WTC11 (cell line): ENCODE measurements around the gene GTF2I. TPM values are rescaled to one million over a fixed set of nuclear protein-coding genes. Genes with fewer than 3 reads are reported as not detected.
"Not testable (repeated sequence)": the region's sequence is repeated elsewhere in the genome, so short reads cannot be mapped to it uniquely, and the experiment has no call there.

Experiments
- ATAC-seq: fragments of 200-7000 bp; cut with Tn5 transposase; 2 replicates; pipeline ENCODE4 v1.10.0; 2021; ENCODE audit warnings: mild to moderate bottlenecking, moderate library complexity
- CTCF ChIA-PET: fragments of 300-600 bp; sonication (Branson Sonifier 250); formaldehyde crosslinking; loops from one replicate; lab custom pipeline; 2021; ENCODE audit warnings: antibody characterized with exemption; lab: Charles Lee
- POLR2A ChIA-PET: fragments of 350-600 bp; sonication (Branson Sonifier 250); formaldehyde crosslinking; loops from one replicate; lab custom pipeline; 2021; ENCODE audit warnings: antibody characterized with exemption; lab: Charles Lee
- DNase-seq: peaks from one replicate; pipeline ENCODE4 v3.0.0; 2021; ENCODE audit warnings: low spot score
- H3K27ac Mint-ChIP-seq: 2 replicates; pipeline ENCODE4 v1.8.0; 2021; ENCODE audit warnings: mixed read lengths
- H3K27me3 Mint-ChIP-seq: 2 replicates; pipeline ENCODE4 v1.8.0; 2021; ENCODE audit warnings: low read depth, mild to moderate bottlenecking, moderate library complexity, mixed read lengths
- H3K36me3 Mint-ChIP-seq: 2 replicates; pipeline ENCODE4 v1.8.0; 2021; ENCODE audit warnings: mixed read lengths
- H3K4me1 Mint-ChIP-seq: 2 replicates; pipeline ENCODE4 v1.8.0; 2022; ENCODE audit warnings: mixed read lengths
- H3K4me3 Mint-ChIP-seq: 2 replicates; pipeline ENCODE4 v1.8.0; 2021; ENCODE audit warnings: mild to moderate bottlenecking, moderate library complexity, mixed read lengths
- H3K9me3 Mint-ChIP-seq: 2 replicates; pipeline ENCODE4 v1.8.0; 2021; ENCODE audit warnings: mixed read lengths
- ATF1 ChIP-seq: sonication (generic); formaldehyde crosslinking; IDR thresholded peaks from 2 replicates; pipeline ENCODE4 v1.8.1; 2023; ENCODE audit warnings: mild to moderate bottlenecking, moderate library complexity, missing genetic modification reagents
- ATF2 ChIP-seq: sonication (generic); formaldehyde crosslinking; IDR thresholded peaks from 2 replicates; pipeline ENCODE4 v1.8.1; 2022; ENCODE audit warnings: low read depth, missing genetic modification reagents, borderline replicate concordance
- CREM ChIP-seq: sonication (generic); formaldehyde crosslinking; IDR thresholded peaks from 2 replicates; pipeline ENCODE4 v1.8.1; 2022; ENCODE audit warnings: mild to moderate bottlenecking, missing genetic modification reagents, moderate library complexity
- FOXJ3 ChIP-seq: sonication (generic); formaldehyde crosslinking; IDR thresholded peaks from 2 replicates; pipeline ENCODE4 v1.9.0; 2021; ENCODE audit warnings: missing genetic modification reagents, mild to moderate bottlenecking, borderline replicate concordance
- FOXP4 ChIP-seq: sonication (generic); formaldehyde crosslinking; IDR thresholded peaks from 2 replicates; pipeline ENCODE4 v1.8.0; 2022; ENCODE audit warnings: mild to moderate bottlenecking, missing genetic modification reagents
- IRF2 ChIP-seq: sonication (generic); formaldehyde crosslinking; IDR thresholded peaks from 2 replicates; pipeline ENCODE4 v1.8.0; 2022; ENCODE audit warnings: low read depth, missing genetic modification reagents, borderline replicate concordance
- ZNF121 ChIP-seq: sonication (generic); formaldehyde crosslinking; IDR thresholded peaks from 2 replicates; pipeline ENCODE4 v1.8.0; 2023; ENCODE audit warnings: missing genetic modification reagents
- ZNF263 ChIP-seq: sonication (generic); formaldehyde crosslinking; IDR thresholded peaks from 2 replicates; pipeline ENCODE4 v1.8.1; 2022; ENCODE audit warnings: low read depth, mild to moderate bottlenecking, moderate library complexity, missing genetic modification reagents
- ZNF416 ChIP-seq: fragments of 250-450 bp; sonication (Bioruptor Pico); IDR thresholded peaks from 2 replicates; pipeline ENCODE4 v1.9.0; 2021; ENCODE audit warnings: mild to moderate bottlenecking, inconsistent platforms
- ZNF532 ChIP-seq: fragments of 250-450 bp; sonication (Bioruptor Pico); IDR thresholded peaks from 2 replicates; pipeline ENCODE4 v1.9.0; 2021; ENCODE audit warnings: mild to moderate bottlenecking, borderline replicate concordance
- total RNA-seq: library from RNA; stranded (reverse); gene quantifications from 3 replicates; pipeline ENCODE4 v1.2.3, GENCODE V29; 2021

Gene GTF2I
- total RNA-seq, 1 experiment from 2014 or later, result 308 TPM

GRCh38 chr7:74665296-74665938 is 7.9 kb downstream of the GTF2I start (continued):
- TF ChIP-seq IRF2 (CRISPR knock-in tag), result no peak
- TF ChIP-seq FOXJ3 (CRISPR knock-in tag), result no peak
- no peak for TF ChIP-seq ZNF416
- TF ChIP-seq, all 79 proteins: peak for 0

GRCh38 chr7:74667013-74667412 is 9.5 kb downstream of the GTF2I start:
- H3K27me3 Mint-ChIP-seq, CTCF ChIA-PET, H3K4me3 Mint-ChIP-seq, ATAC-seq, H3K9me3 Mint-ChIP-seq: not testable (repeated sequence)
- POLR2A ChIA-PET, result interaction anchor here (0.6 to 0.7 kb wide), 3 partner anchors 10 to 57 kb away, joined by 4 to 10 read pairs (median 6); no protein-coding TSS in a partner anchor
- Mint-ChIP-seq H3K4me1 (peaks cover 41% of the 10 kb centered on the region), H3K27ac (peak overlapping the region; percentile 76), H3K36me3 (peaks cover 33% of the 10 kb centered on the region)
- peak; percentile 0 for DNase-seq

- H3K27me3 Mint-ChIP-seq, H3K9me3 Mint-ChIP-seq, H3K4me3 Mint-ChIP-seq, CTCF ChIA-PET, ATAC-seq: not testable (repeated sequence)
- peak; percentile 59 for TF ChIP-seq ZNF121 (CRISPR knock-in tag)
- H3K27ac Mint-ChIP-seq, result peak overlapping the region; percentile 76; the same call in 1 of the 2 replicates
- DNase-seq, result peak; percentile 1
- H3K36me3 Mint-ChIP-seq, result peaks cover 33% of the 10 kb centered on the region
- H3K4me1 Mint-ChIP-seq, result peaks cover 40% of the 10 kb centered on the region
- POLR2A ChIA-PET, result interaction anchor here (0.6 kb wide), 1 partner anchor 11 kb away, joined by 4 read pairs; no protein-coding TSS in a partner anchor
These were observed 10.0 kb downstream of the GTF2I start for GRCh38 chr7:74667520-74667919.

- CTCF ChIA-PET, result interaction anchor here (0.6 to 1.1 kb wide), 2 partner anchors 10 to 54 kb away, joined by 3 to 5 read pairs; no protein-coding TSS in a partner anchor
- Mint-ChIP-seq H3K9me3 (no peaks in the 10 kb centered on the region), H3K36me3 (peaks cover 26% of the 10 kb centered on the region), H3K27ac (0 out of 2 replicates have a peak overlapping the region, but pooled peaks have one; percentile 8), H3K27me3 (no peaks in the 10 kb centered on the region), H3K4me3 (no peak overlapping the region), H3K4me1 (peaks cover 19% of the 10 kb centered on the region)
- no peak for DNase-seq
- ATAC-seq, result no peak
- POLR2A ChIA-PET, result no interaction called here
- TF ChIP-seq ZNF121 (CRISPR knock-in tag), result peak; percentile 96
- peak; percentile 25; the same call in 1 of the 2 replicates for TF ChIP-seq ZNF263 (CRISPR knock-in tag)
- TF ChIP-seq CREM (CRISPR knock-in tag), result no peak
- no peak for TF ChIP-seq ATF1 (CRISPR knock-in tag)
- no peak for TF ChIP-seq ZNF532 (CRISPR knock-in tag)
- no peak for TF ChIP-seq ATF2
- TF ChIP-seq FOXP4 (CRISPR knock-in tag), result no peak
These were observed 14.1 kb downstream of the GTF2I start for GRCh38 chr7:74671602-74672001.
